NCI-H146 (cell line): Measurements from ENCODE around the gene EIF1.
"Not testable (repeated sequence)": the region's sequence is repeated elsewhere in the genome, so short reads cannot be mapped to it uniquely, and the experiment has no call there.

Source experiments
- DNase-seq: peaks from one replicate; lab custom pipeline; 2025; lab: John Stamatoyannopoulos, UW

EIF1 gene

DNA sequence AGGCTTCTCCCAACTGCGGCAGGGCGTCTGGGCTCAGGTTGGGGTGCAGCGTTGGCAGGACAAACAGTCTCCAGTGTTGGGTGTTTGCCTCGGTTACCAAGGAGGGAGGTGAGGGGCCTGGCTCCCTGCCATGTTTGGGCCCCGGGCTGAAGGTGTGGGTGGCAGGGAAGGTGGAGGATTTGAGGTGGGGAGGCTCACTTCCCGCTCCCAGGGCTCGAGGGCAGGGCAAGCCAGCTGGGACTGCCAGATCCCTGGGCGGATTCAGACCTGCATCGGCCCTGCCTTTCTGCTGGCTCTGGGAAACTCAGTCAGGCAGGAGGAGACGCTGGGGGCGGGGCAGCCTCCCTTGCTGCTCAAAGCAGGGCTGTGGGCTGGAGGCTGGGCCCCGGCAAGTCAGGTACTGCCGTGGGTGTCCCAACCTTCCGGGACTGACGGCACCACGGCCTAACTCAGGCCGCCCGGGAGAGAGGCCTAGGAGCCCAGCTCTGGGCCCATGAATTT lies 33.0 kb upstream of the EIF1 start:
- no peak for DNase-seq

DNA sequence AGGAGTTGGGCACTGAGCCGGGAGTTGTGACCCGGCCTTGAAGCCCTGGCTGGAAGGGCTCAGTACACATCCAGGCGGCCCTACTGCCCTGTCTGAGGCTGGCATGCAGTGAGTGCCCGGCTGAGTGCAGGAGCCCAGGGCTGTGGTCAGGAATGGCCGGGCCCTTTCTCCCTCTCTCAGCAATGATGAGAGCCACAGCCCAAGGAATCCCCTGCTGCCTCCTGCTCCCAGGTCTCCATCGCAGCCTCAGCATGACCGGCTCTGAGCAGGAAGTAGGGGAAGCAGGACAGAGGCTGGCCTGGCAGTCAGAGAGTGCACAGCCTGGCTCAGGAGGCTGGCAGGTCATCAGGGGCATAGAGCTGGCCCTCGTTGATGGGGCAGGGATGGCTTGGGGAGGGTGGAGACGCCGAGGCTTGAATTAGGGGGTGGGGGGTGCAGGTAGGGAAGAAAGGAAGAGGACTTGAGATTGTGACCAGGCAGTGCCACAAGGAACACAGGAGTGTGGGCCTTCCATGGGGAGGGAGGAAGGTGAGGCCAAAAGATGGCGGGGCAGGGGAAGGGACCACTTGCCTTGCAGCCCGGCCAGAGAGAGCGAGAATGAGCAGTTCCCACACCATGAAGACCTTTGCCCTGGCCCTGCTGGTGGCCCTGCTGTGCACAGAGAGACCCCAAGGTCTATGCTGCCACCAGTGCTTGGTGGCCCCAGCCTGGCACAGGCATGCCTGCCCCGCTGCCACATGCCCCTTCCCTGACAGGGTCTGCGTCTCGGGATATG lies 32.2 kb upstream of the EIF1 start:
- no peak for DNase-seq

DNA sequence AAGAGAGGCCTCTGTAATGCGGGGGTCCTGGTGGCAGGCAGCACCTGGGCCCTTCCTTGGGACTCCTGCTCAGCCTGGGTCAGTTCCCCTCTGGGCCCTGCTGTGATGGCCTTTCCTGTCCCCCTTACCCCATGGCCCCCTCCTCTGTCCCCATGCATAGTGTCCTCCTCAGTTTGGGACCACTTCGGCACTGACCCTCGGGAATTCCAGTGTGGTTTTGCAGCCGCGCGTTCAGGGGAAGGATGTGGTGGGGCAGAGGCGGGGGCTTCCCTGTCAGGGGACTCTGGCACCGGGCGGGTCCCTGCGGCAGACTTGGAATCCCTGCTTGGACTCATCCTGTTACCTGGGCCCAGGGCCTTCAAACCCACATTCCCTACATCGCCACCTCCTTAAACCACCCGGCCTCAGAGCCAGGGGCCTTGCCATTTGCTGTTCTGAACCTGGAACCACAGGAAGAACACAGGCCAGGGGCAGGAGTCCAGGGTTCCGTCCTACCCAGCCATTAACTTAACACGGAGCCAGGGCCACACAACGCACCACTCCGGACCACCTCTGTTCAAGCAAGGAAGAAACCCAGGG lies 31.4 kb upstream of the EIF1 start:
- no peak for DNase-seq

DNA sequence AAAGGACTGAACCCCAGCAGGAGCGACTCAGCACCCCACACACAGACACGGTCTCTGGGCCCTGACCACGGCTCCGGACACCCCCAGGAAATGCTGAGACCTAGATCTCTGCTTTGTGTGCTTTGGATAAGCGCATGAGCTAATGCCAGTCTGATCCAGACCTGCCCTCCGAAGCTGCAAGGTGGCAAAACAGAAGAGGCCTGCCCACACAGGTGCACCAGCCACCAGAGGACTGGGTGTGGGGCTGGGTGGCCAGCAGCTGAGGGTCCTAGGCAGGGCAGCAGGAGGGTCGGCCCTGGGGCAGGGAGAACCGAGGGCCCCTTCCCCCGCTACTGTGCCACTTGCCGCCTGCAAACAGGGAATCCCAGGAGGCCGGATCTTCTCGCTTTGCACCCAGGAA lies 30.7 kb upstream of the EIF1 start:
- no peak for DNase-seq

DNA sequence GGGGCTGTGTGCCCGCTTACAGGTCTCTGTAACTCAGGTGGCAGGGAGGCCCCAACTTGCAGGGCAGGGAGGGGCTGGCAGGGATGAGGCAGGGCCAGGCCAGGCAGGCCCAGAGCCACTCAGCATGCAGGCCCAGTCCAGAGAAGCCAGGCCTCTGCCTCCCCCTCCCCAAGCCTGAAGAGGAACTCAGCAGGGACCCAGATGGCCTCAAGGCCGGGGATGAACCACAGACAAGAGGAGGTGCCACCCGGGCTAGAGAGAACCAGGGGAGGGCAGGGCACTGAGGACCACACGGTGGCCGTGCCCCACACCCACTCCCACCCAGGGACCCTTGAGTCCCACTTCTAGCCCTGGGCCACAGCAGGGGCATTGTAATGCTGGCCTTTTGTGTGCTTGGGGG lies 29.8 kb upstream of the EIF1 start:
- DNase-seq: no peak

- DNase-seq: no peak
Observed at GRCh38 chr17:41659427-41660212, 29.1 kb upstream of the EIF1 start.

DNA sequence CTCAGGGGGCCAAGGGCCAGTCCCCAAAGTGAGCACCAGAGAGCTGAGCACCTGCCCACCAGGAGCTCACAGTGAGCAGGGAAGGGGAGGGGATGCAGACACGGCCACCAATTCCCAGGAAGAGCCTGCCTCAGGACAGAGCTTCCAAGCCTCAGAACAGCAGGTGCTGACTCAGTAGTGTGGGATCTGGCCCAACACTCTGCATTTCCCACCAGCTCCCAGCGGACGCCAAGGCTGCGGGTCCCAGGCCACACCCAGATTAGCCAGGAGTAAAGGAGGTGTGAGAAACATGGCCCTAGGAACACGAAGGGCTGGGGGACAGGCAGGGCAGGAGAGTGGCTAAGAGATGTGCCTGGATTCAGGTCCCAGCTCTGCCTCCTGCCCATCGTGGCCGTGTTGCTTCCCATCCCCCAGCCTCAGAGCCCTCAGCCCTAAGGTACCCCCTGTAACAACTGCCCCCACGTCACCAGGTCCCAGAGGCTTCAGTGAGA lies 28.4 kb upstream of the EIF1 start:
- DNase-seq: no peak

- DNase-seq: no peak
Observed at GRCh38 chr17:41663451-41664171, 25.1 kb upstream of the EIF1 start.

DNA sequence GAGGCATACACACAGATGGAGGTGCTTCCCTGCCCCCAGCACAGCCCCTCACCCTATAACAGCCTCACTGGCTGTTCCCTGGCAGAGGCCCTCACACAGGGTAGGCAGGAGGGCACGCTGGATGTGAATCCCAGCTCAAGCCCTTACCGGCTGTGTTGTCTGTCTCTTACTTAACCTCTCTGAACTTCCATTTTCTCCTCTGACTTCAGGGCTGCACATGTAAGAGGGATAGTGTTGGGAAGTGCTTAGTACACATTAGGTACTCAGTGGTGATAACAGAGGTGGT lies 24.6 kb upstream of the EIF1 start:
- DNase-seq: no peak

DNA sequence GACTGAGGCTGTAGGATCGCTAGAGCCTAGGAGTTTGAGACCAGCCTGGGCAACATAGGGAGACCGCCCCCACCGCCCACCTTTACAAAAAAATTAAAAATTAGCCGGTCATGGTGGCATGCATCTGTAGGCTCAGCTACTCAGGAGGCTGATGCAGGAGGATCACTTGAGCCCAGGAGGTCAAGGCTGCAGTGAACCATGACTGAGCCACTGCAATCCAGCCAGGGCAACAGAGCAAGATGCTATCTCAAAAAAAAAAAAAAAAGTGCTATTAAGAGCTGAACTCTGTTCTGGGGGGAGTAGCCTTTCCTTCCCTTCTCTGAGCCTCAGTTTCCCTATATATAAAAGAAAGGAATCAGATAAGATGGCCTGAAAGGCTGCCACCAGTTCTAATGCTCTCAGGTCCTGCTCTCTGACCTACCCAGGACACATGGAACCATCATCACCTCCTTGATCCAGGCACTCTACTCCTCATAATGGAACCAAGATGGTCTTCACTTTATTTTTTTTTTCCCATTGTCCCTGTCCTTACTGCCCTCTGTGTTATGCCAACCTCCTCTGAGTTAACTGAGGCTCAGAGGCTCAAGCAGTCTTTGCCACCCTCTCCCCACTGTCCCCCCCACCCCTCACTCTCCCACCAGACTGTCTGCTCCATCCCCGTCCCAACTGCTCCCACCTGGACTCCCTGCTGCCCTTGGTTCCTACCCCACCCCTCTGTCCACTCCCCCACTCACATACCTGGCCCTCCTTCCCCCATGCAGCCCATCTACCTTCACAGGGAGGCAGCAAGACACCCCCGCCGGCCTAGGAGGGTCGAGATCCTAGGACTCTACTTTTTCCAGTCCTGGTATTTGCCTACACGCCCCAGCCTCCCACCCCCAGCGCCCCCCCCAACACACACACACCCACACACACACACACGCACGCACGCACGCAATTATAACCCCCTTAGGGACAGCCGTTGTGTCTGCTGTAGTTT lies 23.8 kb upstream of the EIF1 start:
- no peak for DNase-seq

GRCh38 chr17:41665566-41666236 lies 23.0 kb upstream of the EIF1 start:
- peak; percentile 85 for DNase-seq

DNA sequence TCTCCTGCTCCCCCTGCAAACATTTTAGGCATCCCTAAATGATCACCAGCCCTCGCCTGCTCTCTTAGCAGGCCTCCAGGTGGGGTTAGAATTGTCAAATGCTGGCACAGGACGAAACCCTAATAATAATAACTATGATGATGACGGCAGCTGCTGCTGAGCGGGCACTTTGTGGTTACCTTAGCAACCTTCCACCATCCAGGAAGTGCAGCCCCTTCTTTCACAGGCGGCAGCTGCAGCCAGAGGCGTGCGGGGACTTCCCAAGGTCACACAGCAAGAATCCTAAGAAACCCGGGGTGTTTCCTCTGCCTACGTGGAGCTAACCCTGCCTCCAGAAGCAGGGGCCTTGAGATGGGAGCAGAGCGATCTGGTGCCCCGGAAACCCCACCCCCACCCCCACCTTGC lies 22.4 kb upstream of the EIF1 start:
- peak; percentile 64 for DNase-seq

GRCh38 chr17:41666708-41667279 lies 21.9 kb upstream of the EIF1 start:
- peak; percentile 82 for DNase-seq

- no peak for DNase-seq
Observed at GRCh38 chr17:41667280-41668041, 21.2 kb upstream of the EIF1 start.

DNA sequence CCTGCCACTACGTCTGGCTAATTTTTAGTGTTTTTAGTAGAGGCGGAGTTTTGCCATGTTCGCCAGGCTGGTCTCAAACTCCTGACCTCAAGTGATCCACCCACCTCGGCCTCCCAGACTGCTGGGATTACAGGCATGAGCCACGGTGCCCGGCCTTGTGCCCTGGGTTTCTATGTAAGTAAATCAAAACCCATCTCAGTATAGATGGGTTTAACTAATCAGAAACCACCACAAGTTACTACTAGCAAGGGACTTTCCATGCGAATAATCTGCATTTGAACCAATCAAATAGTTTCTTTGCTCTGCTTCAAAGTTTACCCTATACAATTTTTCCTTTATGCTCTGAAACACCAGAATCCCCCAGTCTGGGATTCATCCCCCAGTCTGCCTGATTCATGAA lies 16.5 kb upstream of the EIF1 start:
- DNase-seq: no peak

DNA sequence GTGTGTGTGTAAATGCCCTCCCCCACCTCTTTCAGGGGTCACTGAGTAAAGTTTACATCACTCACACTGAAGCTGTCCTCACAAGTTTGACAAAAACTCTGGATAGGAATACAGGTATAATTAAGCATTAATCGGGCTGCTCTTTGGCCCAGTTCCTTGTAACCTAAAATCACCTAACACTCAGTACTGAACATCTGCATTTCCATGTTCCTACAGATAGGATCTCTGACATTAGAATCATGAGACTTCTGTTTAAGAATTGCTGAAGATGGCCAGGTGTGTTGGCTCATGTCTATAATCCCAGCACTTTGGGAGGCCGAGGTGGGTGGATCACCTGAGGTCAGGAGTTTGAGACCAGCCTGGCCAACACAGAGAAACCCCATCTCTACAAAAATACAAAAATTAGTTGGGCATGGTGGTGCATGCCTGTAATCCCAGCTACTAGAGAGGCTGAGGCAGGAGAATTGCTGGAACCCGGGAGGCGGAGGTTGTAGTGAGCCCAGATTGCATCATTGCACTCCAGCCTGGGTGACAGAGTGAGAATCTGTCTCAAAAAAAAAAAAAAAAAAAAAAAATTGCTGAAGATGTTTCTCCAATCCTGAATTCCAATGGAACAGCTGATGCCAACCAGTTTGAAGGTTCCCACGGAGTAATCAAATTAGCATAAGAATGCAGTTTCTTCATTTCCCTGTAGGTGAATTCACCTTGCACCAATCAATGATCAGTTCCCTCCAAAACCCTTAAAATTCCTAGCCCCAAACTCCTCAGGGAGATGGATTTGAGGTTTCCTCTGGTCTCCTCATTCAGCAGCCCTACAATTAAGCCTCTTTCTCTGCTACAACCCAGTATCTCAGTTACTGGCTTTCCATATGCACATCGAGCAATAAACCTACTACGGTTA lies 13.3 kb upstream of the EIF1 start:
- DNase-seq: not testable (repeated sequence)

DNA sequence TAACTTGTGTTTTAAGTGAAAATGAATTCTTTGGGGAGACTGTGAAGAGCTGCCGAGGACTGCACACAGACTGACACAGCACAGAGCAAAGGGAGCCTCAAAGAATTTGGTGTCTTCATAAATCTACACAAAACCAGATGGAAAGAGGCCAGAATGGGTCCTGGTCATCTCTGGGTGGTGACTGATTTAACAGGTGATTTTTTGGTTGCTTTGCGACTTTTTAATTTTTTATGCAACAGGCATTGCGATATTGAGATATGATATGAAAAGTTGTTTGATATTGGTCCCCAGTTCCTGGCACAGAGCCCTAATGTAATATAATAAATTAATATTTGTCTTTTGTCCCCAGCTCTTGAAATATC lies 12.6 kb upstream of the EIF1 start:
- no peak for DNase-seq

GRCh38 chr17:41678411-41678906 lies 10.2 kb upstream of the EIF1 start:
- no peak for DNase-seq
